Stomach (tissue), 4 donors: Measurements from ENCODE around the gene ZBTB44.

Source experiments
- CTCF ChIP-seq, 7 experiments: fragments of 450-650 bp in 4 of 7; fragments of 200-600 bp in 3 of 7; sonication (generic) in 3 of 7; IDR thresholded peaks; one replicate each; pipeline ENCODE4 v1.5.1; 2016 to 2019; ENCODE audit warnings: antibody characterized with exemption in 7 of 7, control low read depth in 2 of 7, mild to moderate bottlenecking in 1 of 7
- POLR2A ChIP-seq, 4 donors: fragments of 450-650 bp; IDR thresholded peaks; one replicate each; pipeline ENCODE4 v1.6.1; 2016; ENCODE audit warnings: antibody characterized with exemption in 4 of 4, control low read depth in 2 of 4, mild to moderate bottlenecking in 1 of 4, moderate library complexity in 1 of 4
- POLR2AphosphoS5 ChIP-seq, 3 donors: sonication (generic); formaldehyde crosslinking; IDR thresholded peaks; one replicate each; pipeline ENCODE4 v1.6.1; 2016; ENCODE audit warnings: antibody characterized with exemption in 3 of 3

DNA sequence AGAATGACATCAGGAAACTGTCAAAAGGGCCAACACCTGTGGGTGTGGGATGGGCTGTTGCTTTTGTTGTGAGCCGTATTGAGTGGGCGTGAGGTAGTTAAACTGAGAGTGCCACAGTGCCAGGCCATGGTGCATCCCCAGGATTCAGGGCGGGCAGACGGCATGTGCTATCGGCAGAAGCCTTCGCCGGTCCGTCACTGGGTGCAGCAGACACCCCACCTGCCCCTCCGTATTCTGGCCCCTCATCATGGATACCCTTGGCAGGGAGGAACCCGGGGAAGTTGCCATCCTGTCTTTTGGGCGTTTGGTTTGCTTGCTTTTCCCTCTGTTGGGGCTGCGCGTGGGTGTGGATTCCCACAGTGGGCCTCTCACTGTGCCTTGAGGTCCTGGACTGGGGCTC is 127.6 kb downstream of the ZBTB44 start:
- TF ChIP-seq CTCF (IDR thresholded peaks at IDR 0.05) = no peak
- TF ChIP-seq POLR2AphosphoS5 (IDR thresholded peaks at IDR 0.05) = no peak
- TF ChIP-seq POLR2A (IDR thresholded peaks at IDR 0.05) = no peak
